A673 (cell line): ENCODE results near the gene CCDC43.

ENCODE experiments used
- CTCF ChIP-seq: fragments of 300-800, 200-600 bp; sonication (generic); conservative IDR thresholded peaks from 2 replicates; pipeline ENCODE4 v1.5.1; 2017; ENCODE audit warnings: low read depth, mild to moderate bottlenecking, antibody characterized with exemption, low read length, moderate library complexity, mixed read lengths
- EZH2 ChIP-seq: fragments of 200-600 bp; sonication (generic); IDR thresholded peaks from 2 replicates; pipeline ENCODE4 v1.6.1; 2017; ENCODE audit warnings: borderline replicate concordance, low read depth, mild to moderate bottlenecking, mixed read lengths, antibody characterized with exemption, low read length; ENCODE audit not compliant: poor library complexity, severe bottlenecking

GRCh38 chr17:44647736-44648135 lies 41.8 kb downstream of the CCDC43 start:
- TF ChIP-seq CTCF (no peak), EZH2 (no peak)
